K562 treated with DMSO at 1 percent for 24 hours (cell line): ENCODE measurements around the gene DPT. TPM values are rescaled to one million over a fixed set of nuclear protein-coding genes. Genes with fewer than 3 reads are reported as not detected.

Source experiments
- total RNA-seq: library from RNA; unstranded; fragments of 300-600 nt; gene quantifications from 2 replicates; pipeline ENCODE4 v1.2.3, GENCODE V29; 2022; ENCODE audit warnings: low read depth; ENCODE audit not compliant: insufficient read depth

The DPT gene
- total RNA-seq: not detected in 2 replicates

DNA sequence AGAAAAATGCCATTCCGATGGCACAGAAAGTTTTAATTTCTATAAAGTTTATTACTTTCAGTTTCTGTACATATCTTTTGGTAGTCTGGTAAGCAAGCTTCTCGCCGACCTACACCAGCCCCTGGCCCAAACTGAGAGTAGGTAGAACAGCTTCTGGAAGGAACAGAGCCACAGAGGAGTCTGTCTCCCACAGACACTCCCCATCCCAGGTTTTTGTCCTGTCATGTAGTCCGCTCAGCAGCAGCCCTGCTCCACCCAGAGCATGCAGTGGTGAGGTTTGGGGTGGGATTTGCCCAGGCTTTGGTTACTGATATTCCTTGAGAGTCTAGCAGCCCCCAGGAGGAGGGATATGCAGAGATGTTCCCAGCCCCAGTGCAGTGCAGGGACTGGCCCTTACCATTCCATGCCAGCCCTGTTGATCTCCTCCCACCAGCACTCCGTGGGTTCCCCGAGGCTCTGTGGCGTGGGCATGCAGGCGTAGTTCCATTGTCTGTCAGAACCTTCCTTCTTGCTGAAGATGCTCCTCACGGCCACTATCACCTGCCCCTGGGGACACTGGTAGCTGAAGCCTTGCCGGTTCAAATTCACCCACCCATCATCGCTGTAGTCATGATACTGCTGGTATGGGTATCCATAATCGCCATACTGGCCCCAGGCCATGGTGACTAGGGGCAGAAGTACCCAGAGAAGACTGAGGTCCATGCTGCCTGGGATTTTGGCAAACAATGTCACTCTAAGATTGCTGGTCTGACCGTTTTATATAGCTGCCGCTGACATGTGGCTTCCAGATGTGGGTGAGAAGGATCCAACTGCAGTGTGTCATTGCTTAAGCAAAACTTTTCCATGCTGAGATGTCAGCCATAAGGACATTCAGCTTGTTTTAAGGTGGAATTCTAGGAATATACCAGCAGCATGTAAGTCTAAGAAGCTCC is at the start of gene DPT:
TSS of gene DPT (minus strand) at position 734 of the 932 bp plus-strand sequence. CDS start at position 702, 32 bp downstream.

Other genes with a start within 250 kb of the DPT start
- not detected in 2 replicates for gene XCL2, start 185.2 kb downstream of the DPT start, total RNA-seq
- gene XCL1, start 152.6 kb downstream of the DPT start, total RNA-seq: 0.36 TPM in 1 of 2 replicates, not detected in the other